ENCODE data around the gene DENND1A. TPM values are rescaled to one million over a fixed set of nuclear protein-coding genes. Genes with fewer than 3 reads are reported as not detected.

Gene DENND1A
- total RNA-seq, 2 experiments from 2014 or later, result 12.8 to 14.8 TPM

- Mint-ChIP-seq H3K27ac (no peak overlapping the region), H3K36me3 (ENCODE audit: low read depth) (no peaks in the 10 kb centered on the region), H3K4me3 (no peak overlapping the region), H3K9me3 (no peaks in the 10 kb centered on the region), H3K27me3 (no peaks in the 10 kb centered on the region), H3K4me1 (peaks cover 8% of the 10 kb centered on the region)
- DNase-seq, result no peak
- CTCF ChIA-PET, result interaction anchor here (0.6 kb wide), 1 partner anchor 13 kb away, joined by 3 read pairs; no protein-coding TSS in a partner anchor
- POLR2A ChIA-PET, result no interaction called here
Observed at GRCh38 chr9:123881604-123882003, 48.3 kb downstream of the DENND1A start.

GRCh38 chr9:123880420-123880819 lies 49.5 kb downstream of the DENND1A start:
- POLR2A ChIA-PET, result no interaction called here
- H3K27ac Mint-ChIP-seq, result no peak overlapping the region
- CTCF ChIA-PET, result no interaction called here
- no peak overlapping the region for H3K4me3 Mint-ChIP-seq
- H3K4me1 Mint-ChIP-seq, result peaks cover 8% of the 10 kb centered on the region
- no peaks in the 10 kb centered on the region for H3K9me3 Mint-ChIP-seq
- H3K27me3 Mint-ChIP-seq, result no peaks in the 10 kb centered on the region
- no peak for DNase-seq
- H3K36me3 Mint-ChIP-seq (ENCODE audit: low read depth), result peaks cover 3% of the 10 kb centered on the region

DNA sequence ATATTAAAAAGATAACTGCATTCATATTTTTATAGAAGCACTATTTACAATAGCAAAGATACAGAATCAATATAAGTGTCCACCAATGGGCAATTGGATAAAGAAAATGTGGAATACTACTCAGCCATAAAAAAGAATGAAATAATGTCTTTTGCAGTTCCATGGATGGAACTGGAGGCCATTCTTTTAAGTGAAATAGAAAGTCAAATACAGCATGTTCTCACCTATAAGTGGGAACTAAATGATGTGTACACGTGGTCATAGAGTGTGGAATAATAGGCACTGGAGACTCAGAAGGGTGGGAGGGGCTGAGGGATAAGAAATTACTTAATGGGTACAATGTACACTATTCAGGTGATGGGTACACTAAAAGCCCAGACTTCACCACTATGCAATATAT lies 53.2 kb downstream of the DENND1A start:
- no peak overlapping the region for H3K4me3 Mint-ChIP-seq
- POLR2A ChIA-PET, result no interaction called here
- DNase-seq, result no peak
- H3K36me3 Mint-ChIP-seq (ENCODE audit: low read depth), result peaks cover 3% of the 10 kb centered on the region
- H3K4me1 Mint-ChIP-seq, result peaks cover 2% of the 10 kb centered on the region
- CTCF ChIA-PET, result no interaction called here
- H3K9me3 Mint-ChIP-seq, result no peaks in the 10 kb centered on the region
- H3K27ac Mint-ChIP-seq, result no peak overlapping the region
- no peaks in the 10 kb centered on the region for H3K27me3 Mint-ChIP-seq

DNA sequence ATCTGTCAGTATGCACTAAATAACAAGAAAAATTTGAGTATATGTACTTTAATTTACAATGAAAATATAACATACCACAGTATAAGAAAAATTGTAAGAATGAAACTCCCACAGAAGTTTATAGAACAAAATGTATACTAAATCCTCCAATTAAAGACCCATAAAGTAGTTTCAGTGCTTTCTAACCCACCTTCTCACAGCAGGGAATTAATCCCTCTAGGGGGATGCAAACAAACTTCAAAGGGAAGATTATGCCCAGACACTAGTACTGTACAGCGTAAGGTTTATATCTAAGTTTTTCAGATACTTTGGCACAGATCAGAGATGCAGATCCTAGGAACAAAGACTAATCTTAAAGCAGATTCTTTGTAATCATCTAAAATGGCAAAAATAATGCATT lies 57.2 kb downstream of the DENND1A start:
- no peak for DNase-seq
- POLR2A ChIA-PET, result no interaction called here
- Mint-ChIP-seq H3K4me1 (peaks cover 12% of the 10 kb centered on the region), H3K4me3 (no peak overlapping the region), H3K27ac (no peak overlapping the region), H3K36me3 (ENCODE audit: low read depth) (peaks cover 5% of the 10 kb centered on the region), H3K9me3 (no peaks in the 10 kb centered on the region), H3K27me3 (no peaks in the 10 kb centered on the region)
- CTCF ChIA-PET, result no interaction called here

- H3K36me3 Mint-ChIP-seq (ENCODE audit: low read depth), result peaks cover 11% of the 10 kb centered on the region
- CTCF ChIA-PET, result no interaction called here
- peaks cover 21% of the 10 kb centered on the region for H3K4me1 Mint-ChIP-seq
Observed at GRCh38 chr9:123871781-123872180, 58.1 kb downstream of the DENND1A start.

GRCh38 chr9:123868002-123868401 lies 61.9 kb downstream of the DENND1A start:
- no peaks in the 10 kb centered on the region for H3K27me3 Mint-ChIP-seq
- no peak overlapping the region for H3K4me3 Mint-ChIP-seq
- peak overlapping the region; percentile 41 for H3K27ac Mint-ChIP-seq
- H3K4me1 Mint-ChIP-seq, result peaks cover 31% of the 10 kb centered on the region
- POLR2A ChIA-PET, result no interaction called here
- H3K9me3 Mint-ChIP-seq, result no peaks in the 10 kb centered on the region
- CTCF ChIA-PET, result no interaction called here
- no peak for DNase-seq
- H3K36me3 Mint-ChIP-seq (ENCODE audit: low read depth), result peaks cover 11% of the 10 kb centered on the region

More at GRCh38 chr9:123871781-123872180, 58.1 kb downstream of the DENND1A start:
- H3K9me3 Mint-ChIP-seq, result no peaks in the 10 kb centered on the region
- no peak for DNase-seq
- no peak overlapping the region for H3K27ac Mint-ChIP-seq
- H3K4me3 Mint-ChIP-seq, result no peak overlapping the region
- no peaks in the 10 kb centered on the region for H3K27me3 Mint-ChIP-seq
- POLR2A ChIA-PET, result no interaction called here

GRCh38 chr9:123867034-123867433 lies 62.9 kb downstream of the DENND1A start:
- no peak for DNase-seq
- Mint-ChIP-seq H3K9me3 (no peaks in the 10 kb centered on the region), H3K4me3 (no peak overlapping the region), H3K27ac (peak overlapping the region; percentile 38), H3K4me1 (peaks cover 31% of the 10 kb centered on the region), H3K27me3 (no peaks in the 10 kb centered on the region), H3K36me3 (ENCODE audit: low read depth) (peaks cover 11% of the 10 kb centered on the region)
- POLR2A ChIA-PET, result no interaction called here
- CTCF ChIA-PET, result interaction anchor here (1.3 kb wide), 1 partner anchor 326 kb away, joined by 3 read pairs; no protein-coding TSS in a partner anchor

DNA sequence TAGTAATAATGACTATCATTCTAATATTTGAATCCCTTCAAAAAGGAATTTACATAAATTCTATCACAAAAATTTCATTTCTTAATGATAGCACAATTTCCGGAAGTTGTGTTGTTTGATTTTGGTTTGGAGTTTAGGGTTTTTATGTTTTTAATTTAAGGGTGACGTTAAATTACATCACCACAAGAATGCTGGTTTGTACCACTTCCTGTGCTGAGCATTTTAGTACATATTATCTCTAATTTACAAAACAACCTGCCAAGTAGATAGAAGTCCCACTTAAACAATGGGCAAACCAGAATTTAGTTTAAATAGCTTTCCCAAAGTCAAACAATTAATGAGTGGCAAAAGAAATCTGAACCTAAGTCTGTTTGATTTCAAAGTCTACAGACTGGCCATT lies 63.4 kb downstream of the DENND1A start:
- Mint-ChIP-seq H3K9me3 (no peaks in the 10 kb centered on the region), H3K4me3 (no peak overlapping the region), H3K4me1 (peaks cover 31% of the 10 kb centered on the region), H3K27ac (peak overlapping the region; percentile 24), H3K27me3 (no peaks in the 10 kb centered on the region), H3K36me3 (ENCODE audit: low read depth) (peaks cover 11% of the 10 kb centered on the region)
- ChIA-PET CTCF (interaction anchor here (1.3 kb wide), 1 partner anchor 326 kb away, joined by 3 read pairs; no protein-coding TSS in a partner anchor), POLR2A (no interaction called here)
- no peak for DNase-seq

DNA sequence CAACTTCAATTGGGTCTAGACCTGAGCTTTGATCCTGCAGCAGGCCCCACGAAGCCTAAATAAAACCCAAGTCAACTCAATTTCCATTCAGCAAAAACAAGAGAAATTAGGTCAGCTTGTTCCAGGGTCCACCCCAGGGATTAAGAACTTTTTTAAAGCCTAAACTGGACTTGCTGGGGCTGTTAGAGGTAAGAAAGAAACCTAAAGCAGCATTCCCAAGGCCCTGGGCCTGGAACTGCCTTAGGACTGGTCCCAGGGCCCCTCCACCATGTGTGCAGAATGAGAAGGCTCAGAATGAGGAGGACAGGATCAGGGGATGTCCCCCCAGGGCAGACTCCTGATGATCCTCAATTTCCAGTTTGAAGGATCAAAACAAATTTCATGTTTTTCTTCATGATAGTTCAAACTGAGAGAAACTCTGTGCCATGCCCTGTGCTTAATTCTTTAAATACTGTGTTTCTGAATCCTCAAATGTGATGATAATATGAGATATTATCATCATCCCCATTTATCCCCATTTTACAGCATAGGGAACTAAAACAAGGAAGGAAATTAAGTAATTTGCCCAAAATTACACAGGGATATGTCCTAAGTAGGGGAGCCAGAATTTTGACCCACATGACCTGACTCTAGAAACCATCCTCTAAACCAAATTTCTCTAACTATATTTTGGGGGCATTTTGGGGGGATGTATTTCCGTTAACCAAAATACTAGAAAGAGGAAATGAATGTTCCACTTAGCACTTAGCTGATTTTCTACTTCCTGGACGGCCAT lies 64.5 kb downstream of the DENND1A start:
- Mint-ChIP-seq H3K4me3 (no peak overlapping the region), H3K36me3 (ENCODE audit: low read depth) (peaks cover 11% of the 10 kb centered on the region), H3K27ac (no peak overlapping the region), H3K9me3 (no peaks in the 10 kb centered on the region), H3K27me3 (no peaks in the 10 kb centered on the region), H3K4me1 (peaks cover 31% of the 10 kb centered on the region)
- DNase-seq, result no peak
- POLR2A ChIA-PET, result no interaction called here
- CTCF ChIA-PET, result no interaction called here

DNA sequence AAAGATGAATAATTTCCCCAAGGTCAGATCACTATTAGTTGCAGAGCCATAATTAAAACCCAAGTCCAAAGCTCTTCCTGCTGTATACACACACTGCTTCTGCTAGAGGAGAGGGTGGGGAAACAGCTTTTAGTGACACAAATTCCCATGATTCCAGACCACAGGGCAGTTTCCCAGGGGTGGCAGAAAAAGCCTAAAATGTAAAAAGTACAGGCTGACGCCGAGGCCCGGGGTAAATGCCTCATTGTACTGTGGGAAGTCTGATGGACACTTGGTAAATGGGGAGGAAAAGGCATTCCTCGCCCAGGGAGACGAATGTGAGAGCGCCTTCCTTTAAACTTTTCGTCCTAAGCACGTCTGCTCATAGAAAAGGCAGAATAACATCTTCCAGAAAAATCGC lies 65.7 kb downstream of the DENND1A start:
- Mint-ChIP-seq H3K4me3 (no peak overlapping the region), H3K27ac (no peak overlapping the region), H3K36me3 (ENCODE audit: low read depth) (peaks cover 11% of the 10 kb centered on the region), H3K27me3 (no peaks in the 10 kb centered on the region), H3K9me3 (no peaks in the 10 kb centered on the region), H3K4me1 (peaks cover 31% of the 10 kb centered on the region)
- ChIA-PET POLR2A (no interaction called here), CTCF (no interaction called here)
- no peak for DNase-seq

GRCh38 chr9:123863164-123863855 lies 66.6 kb downstream of the DENND1A start:
- Mint-ChIP-seq H3K27me3 (no peaks in the 10 kb centered on the region), H3K4me3 (no peak overlapping the region), H3K36me3 (ENCODE audit: low read depth) (peaks cover 11% of the 10 kb centered on the region), H3K27ac (no peak overlapping the region), H3K4me1 (peaks cover 25% of the 10 kb centered on the region), H3K9me3 (no peaks in the 10 kb centered on the region)
- DNase-seq, result no peak
- CTCF ChIA-PET, result no interaction called here
- POLR2A ChIA-PET, result interaction anchor here (0.6 kb wide), 1 partner anchor 117 kb away, joined by 3 read pairs; no protein-coding TSS in a partner anchor

DNA sequence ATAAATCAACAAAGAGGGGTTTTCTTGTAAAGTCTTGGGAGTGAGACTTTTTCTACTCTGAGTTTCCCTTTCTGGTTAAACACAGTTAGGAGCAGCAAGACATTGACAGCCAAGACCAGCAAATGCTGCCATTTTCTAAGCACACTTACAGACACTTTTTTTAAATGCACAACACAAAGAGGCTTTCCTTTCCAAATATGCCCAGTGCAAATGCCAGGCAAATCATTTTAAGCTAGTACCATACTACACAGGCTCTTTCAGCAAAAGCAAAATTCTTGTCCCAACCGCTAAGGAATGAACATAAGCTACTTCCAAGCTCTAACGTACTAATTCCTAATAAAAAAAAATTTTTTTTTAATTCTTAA lies 68.2 kb downstream of the DENND1A start:
- Mint-ChIP-seq H3K4me3 (no peak overlapping the region), H3K4me1 (peaks cover 10% of the 10 kb centered on the region), H3K27ac (no peak overlapping the region), H3K27me3 (no peaks in the 10 kb centered on the region), H3K9me3 (no peaks in the 10 kb centered on the region), H3K36me3 (ENCODE audit: low read depth) (peaks cover 3% of the 10 kb centered on the region)
- no peak for DNase-seq
- POLR2A ChIA-PET, result interaction anchor here (1.2 kb wide), 1 partner anchor 33 kb away, joined by 3 read pairs; no protein-coding TSS in a partner anchor
- CTCF ChIA-PET, result no interaction called here

DNA sequence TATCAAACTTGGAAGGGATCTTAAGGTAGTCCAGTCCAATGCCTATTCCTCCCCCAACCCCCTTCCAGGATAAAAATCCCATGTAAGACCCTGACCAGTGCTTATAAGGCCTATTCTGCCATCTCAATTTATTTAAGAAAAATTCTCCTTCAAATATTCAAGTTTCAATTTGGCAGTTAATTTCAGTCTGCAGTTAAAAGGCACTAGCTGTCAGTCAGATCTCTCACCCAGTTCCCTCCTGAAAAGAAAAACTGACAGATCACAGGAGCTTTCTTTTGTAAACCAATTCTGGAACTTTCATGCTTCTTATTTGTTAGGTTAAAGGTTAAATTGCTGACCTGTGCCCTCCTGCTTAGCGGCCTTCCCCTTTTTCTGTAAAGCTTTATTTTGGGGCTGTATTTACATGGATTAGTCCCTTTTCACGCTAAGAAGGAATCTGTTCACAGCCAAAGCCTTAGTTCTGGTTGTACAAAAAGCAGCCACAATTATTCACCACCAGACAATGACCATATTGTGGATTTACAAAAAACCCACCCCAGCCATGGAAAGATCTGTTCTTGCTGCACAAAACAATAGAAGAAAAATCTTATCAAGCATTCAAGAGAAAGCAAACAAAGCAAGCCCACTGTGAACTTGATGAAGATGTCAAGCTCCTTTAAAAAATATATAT lies 68.7 kb downstream of the DENND1A start:
- CTCF ChIA-PET, result no interaction called here
- H3K9me3 Mint-ChIP-seq, result no peaks in the 10 kb centered on the region
- peaks cover 3% of the 10 kb centered on the region for H3K36me3 Mint-ChIP-seq (ENCODE audit: low read depth)
- no peak overlapping the region for H3K4me3 Mint-ChIP-seq
- DNase-seq, result no peak
- H3K27me3 Mint-ChIP-seq, result no peaks in the 10 kb centered on the region
- no peak overlapping the region for H3K27ac Mint-ChIP-seq
- peaks cover 4% of the 10 kb centered on the region for H3K4me1 Mint-ChIP-seq
- POLR2A ChIA-PET, result interaction anchor here (1.2 kb wide), 1 partner anchor 32 kb away, joined by 3 read pairs; no protein-coding TSS in a partner anchor

Data from activated CD4-positive, alpha-beta memory T cell treated with anti-CD3 and anti-CD28 coated beads, Interleukin-2, amount 10 ng/mL, durations not matched to agents 7 days and 5 days (primary cell).